H1 (cell line): ENCODE data around the gene OPA3. TPM values are rescaled to one million over a fixed set of nuclear protein-coding genes. Genes with fewer than 3 reads are reported as not detected.

ENCODE experiments used
- CTCF ChIA-PET: fragments of 300-600 bp; sonication (Branson Sonifier 250); formaldehyde crosslinking; loops from one replicate; lab custom pipeline; 2021; ENCODE audit not compliant: partially characterized antibody; lab: Charles Lee
- POLR2A ChIA-PET: fragments of 300-600 bp; sonication (Branson Sonifier 250); formaldehyde crosslinking; loops from one replicate; lab custom pipeline; 2021; ENCODE audit warnings: inconsistent platforms; ENCODE audit not compliant: partially characterized antibody; lab: Charles Lee
- DNase-seq, 2 experiments: peaks; one replicate each; pipeline versions ENCODE4 v3.0.0 to v3.0.0-alpha.2; 2010 to 2022; ENCODE audit warnings: low spot score in 2 of 2, low read depth in 1 of 2, mixed read lengths in 1 of 2
- FAIRE-seq: peaks from 2 replicates; lab custom pipeline; 2011; peaks lifted over from hg19 to GRCh38; lab: Jason Lieb, UNC
- H2AFZ ChIP-seq: 2 replicates; pipeline ENCODE4 v1.8.1; 2012; ENCODE audit warnings: low read length, inconsistent platforms
- H2AK5ac ChIP-seq: 2 replicates; pipeline ENCODE4 v1.6.1; 2013; ENCODE audit warnings: low read depth, low read length
- H2BK120ac ChIP-seq: replicated peaks from 2 replicates; pipeline ENCODE3; 2013; ENCODE audit warnings: low read depth, low read length, inconsistent platforms
- H2BK12ac ChIP-seq: 2 replicates; pipeline ENCODE4 v1.6.1; 2013; ENCODE audit warnings: low read depth, low read length
- H2BK15ac ChIP-seq: 2 replicates; pipeline ENCODE4 v1.6.1; 2013; ENCODE audit warnings: low read length
- H2BK20ac ChIP-seq: 2 replicates; pipeline ENCODE4 v1.6.1; 2013; ENCODE audit warnings: low read length
- H2BK5ac ChIP-seq: 2 replicates; pipeline ENCODE4 v1.6.1; 2013; ENCODE audit warnings: low read depth, low read length
- H3K14ac ChIP-seq: 2 replicates; pipeline ENCODE4 v1.6.1; 2013; ENCODE audit warnings: inconsistent platforms; ENCODE audit not compliant: insufficient read length
- H3K18ac ChIP-seq: 2 replicates; pipeline ENCODE4 v1.6.1; 2013; ENCODE audit warnings: low read length; ENCODE audit errors: extremely low read depth
- H3K23ac ChIP-seq: 2 replicates; pipeline ENCODE4 v1.6.1; 2013; ENCODE audit warnings: inconsistent platforms; ENCODE audit not compliant: insufficient read length
- H3K23me2 ChIP-seq: 2 replicates; pipeline ENCODE4 v1.6.1; 2013; ENCODE audit warnings: low read depth, low read length
- H3K27ac ChIP-seq: 2 replicates; pipeline ENCODE4 v1.6.1; 2011; ENCODE audit warnings: low read depth, low read length, inconsistent platforms
- H3K27me3 ChIP-seq, 4 experiments: replicated peaks in 1 of 4; 1 replicate in 1 of 4; 2 replicates in 3 of 4; pipeline versions ENCODE4 v1.6.1 to v1.8.1; 2011 to 2013; ENCODE audit warnings: low read length in 3 of 4, mild to moderate bottlenecking in 3 of 4, inconsistent platforms in 2 of 4, mixed read lengths in 2 of 4, moderate library complexity in 1 of 4; ENCODE audit not compliant: control insufficient read depth in 3 of 4, insufficient read depth in 3 of 4; ENCODE audit errors: extremely low read depth in 1 of 4
- H3K36me3 ChIP-seq, 4 experiments: 2 replicates each; pipeline versions ENCODE4 v1.6.1 to v1.8.1; 2011 to 2013; ENCODE audit warnings: mild to moderate bottlenecking in 4 of 4, low read length in 3 of 4, moderate library complexity in 2 of 4, control low read depth in 1 of 4, inconsistent platforms in 1 of 4; ENCODE audit not compliant: insufficient read depth in 4 of 4, control insufficient read depth in 2 of 4
- H3K4ac ChIP-seq: replicated peaks from 2 replicates; pipeline ENCODE3; 2013; ENCODE audit warnings: low read length, low read depth, mixed read lengths, inconsistent platforms; ENCODE audit not compliant: insufficient read length
- H3K4me1 ChIP-seq, 4 experiments: replicated peaks in 1 of 4; 1 replicate in 1 of 4; 2 replicates in 3 of 4; pipeline versions ENCODE4 v1.6.1 to v1.8.1; 2011 to 2013; ENCODE audit warnings: low read length in 3 of 4, inconsistent platforms in 2 of 4, mixed read lengths in 1 of 4; ENCODE audit not compliant: insufficient read depth in 4 of 4, control insufficient read depth in 3 of 4
- H3K4me2 ChIP-seq, 2 experiments: 2 replicates each; pipeline versions ENCODE4 v1.6.1 to v1.8.1; 2011 to 2013; ENCODE audit warnings: low read depth in 2 of 2, low read length in 2 of 2, control low read depth in 1 of 2, inconsistent platforms in 1 of 2, mild to moderate bottlenecking in 1 of 2; ENCODE audit not compliant: insufficient read depth in 1 of 2
- H3K4me3 ChIP-seq, 4 experiments: fragments of 200-600, 300-600 bp in 1 of 4; sonication (generic), shearing (Covaris generic), sonication (Bioruptor Twin) in 1 of 4; 2 replicates each; pipeline versions ENCODE4 v1.5.1 to v1.8.1; 2011 to 2016; ENCODE audit warnings: low read length in 4 of 4, low read depth in 3 of 4, control low read depth in 2 of 4, inconsistent platforms in 2 of 4, mild to moderate bottlenecking in 2 of 4, mixed read lengths in 1 of 4, moderate library complexity in 1 of 4; ENCODE audit not compliant: insufficient read depth in 2 of 4; ENCODE audit errors: extremely low read depth in 1 of 4
- H3K56ac ChIP-seq: replicated peaks from 2 replicates; pipeline ENCODE3; 2013; ENCODE audit warnings: low read depth, mild to moderate bottlenecking, mixed read lengths, low read length, inconsistent platforms; ENCODE audit not compliant: insufficient read length
- H3K79me1 ChIP-seq: 2 replicates; pipeline ENCODE4 v1.6.1; 2013; ENCODE audit warnings: low read depth, low read length, control low read depth
- H3K79me2 ChIP-seq, 2 experiments: 2 replicates each; pipeline versions ENCODE4 v1.6.1 to v1.8.1; 2012 to 2013; ENCODE audit warnings: low read length in 2 of 2, mild to moderate bottlenecking in 2 of 2, inconsistent platforms in 1 of 2; ENCODE audit not compliant: insufficient read depth in 2 of 2, control insufficient read depth in 1 of 2
- H3K9ac ChIP-seq, 4 experiments: replicated peaks in 1 of 4; 1 replicate in 1 of 4; 2 replicates in 3 of 4; pipeline versions ENCODE4 v1.6.1 to v1.8.1; 2011 to 2013; ENCODE audit warnings: low read depth in 3 of 4, low read length in 3 of 4, control low read depth in 2 of 4, mild to moderate bottlenecking in 2 of 4, moderate library complexity in 2 of 4, inconsistent platforms in 1 of 4; ENCODE audit errors: extremely low read depth in 1 of 4
- H3K9me3 ChIP-seq, 2 experiments: 2 replicates each; pipeline versions ENCODE4 v1.6.1 to v1.8.1; 2012 to 2013; ENCODE audit warnings: mild to moderate bottlenecking in 2 of 2, moderate library complexity in 2 of 2, control low read depth in 1 of 2, inconsistent platforms in 1 of 2, low read depth in 1 of 2, low read length in 1 of 2, mixed read lengths in 1 of 2; ENCODE audit not compliant: insufficient read depth in 2 of 2
- H4K20me1 ChIP-seq, 2 experiments: replicated peaks in 1 of 2; 2 replicates each; pipeline versions ENCODE3 to v1.8.1; 2011 to 2013; ENCODE audit warnings: inconsistent platforms in 2 of 2, low read length in 2 of 2, mild to moderate bottlenecking in 1 of 2; ENCODE audit not compliant: insufficient read depth in 2 of 2, control insufficient read depth in 1 of 2
- H4K5ac ChIP-seq: 2 replicates; pipeline ENCODE4 v1.6.1; 2013; ENCODE audit warnings: low read length, low read depth, mixed read lengths, inconsistent platforms; ENCODE audit not compliant: insufficient read length
- H4K8ac ChIP-seq: 2 replicates; pipeline ENCODE4 v1.8.0; 2013; ENCODE audit warnings: mild to moderate bottlenecking, moderate library complexity, low read length, inconsistent platforms; ENCODE audit not compliant: insufficient read depth; ENCODE audit errors: extremely low read depth
- H4K91ac ChIP-seq: replicated peaks from 2 replicates; pipeline ENCODE3; 2013; ENCODE audit warnings: low read length, mixed read lengths, inconsistent platforms; ENCODE audit not compliant: insufficient read length
- GABPA ChIP-seq: IDR thresholded peaks from 2 replicates; pipeline ENCODE4 v1.6.1; 2011; ENCODE audit warnings: mild to moderate bottlenecking, low read length, moderate library complexity, borderline replicate concordance; ENCODE audit not compliant: insufficient read depth
- JUND ChIP-seq: IDR thresholded peaks from 2 replicates; pipeline ENCODE4 v1.6.1; 2011; ENCODE audit warnings: mild to moderate bottlenecking, improper control_type of control experiment, low read length
- WGBS, 2 experiments: shearing (Covaris generic) in 1 of 2; methylation state at CpG; one replicate each; pipeline versions ENCODE4 v1.1.6 to v1.1.7; 2013 to 2015; ENCODE audit warnings: low lambda C conversion rate in 2 of 2, mixed read lengths in 2 of 2, inconsistent platforms in 1 of 2, low coverage in 1 of 2, missing lambda C conversion rate in 1 of 2; ENCODE audit not compliant: insufficient replicate concordance in 2 of 2, insufficient coverage in 1 of 2, insufficient read length in 1 of 2; ENCODE audit errors: extremely low coverage in 1 of 2, missing lambda C conversion rate in 1 of 2; 5-methylcytosine and 5-hydroxymethylcytosine counted together
- polyA plus RNA-seq, 7 experiments: library from polyadenylated mRNA; depleted of rRNA in 3 of 7; stranded (reverse) in 5 of 7; unstranded in 2 of 7; fragments of >200 nt in 5 of 7; fragments of 200-250 nt in 2 of 7; gene quantifications; 1 replicate in 5 of 7; 2 replicates in 1 of 7; 4 replicates in 1 of 7; pipeline versions ENCODE4 v1.2.1 to v1.2.3, GENCODE V29; 2011 to 2013; ENCODE audit warnings: missing spikeins in 2 of 7, mixed read lengths in 2 of 7
- total RNA-seq: library from RNA; stranded (reverse); fragmentation: NEBNext Ultra II Directional; extraction: Animal tissue kit (Norgen Biotek cat#: 25700); gene quantifications from 2 replicates; pipeline ENCODE4 v1.2.1, GENCODE V29; 2021

The OPA3 gene
- total and polyA plus RNA-seq, 2 of the 8 experiments (the other 6 are each of a cell fraction or from before 2014, with no cell fraction given), result 12.5 to 14.5 TPM

DNA sequence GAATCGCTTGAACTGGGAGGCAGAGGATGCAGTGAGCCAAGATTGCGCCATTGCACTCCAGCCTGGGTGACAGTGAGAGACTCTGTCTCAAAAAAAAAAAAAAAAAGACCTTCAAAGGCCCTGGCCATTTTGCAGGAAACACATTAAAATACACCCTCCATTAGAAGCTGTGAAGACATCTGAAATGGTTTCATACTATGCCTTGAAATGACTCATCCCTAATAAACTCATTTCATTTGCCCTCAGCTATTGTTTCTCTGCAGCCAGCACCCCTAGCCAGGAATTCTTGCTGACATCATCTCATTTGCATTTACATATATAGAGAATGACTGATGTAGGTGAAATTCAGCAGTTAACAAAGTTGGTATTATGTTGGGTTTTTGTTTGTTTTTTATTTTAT, 45.9 kb upstream of the OPA3 start:
- no peak overlapping the region for H4K91ac ChIP-seq
- H2AK5ac ChIP-seq, result no peak overlapping the region
- no peaks in the 10 kb centered on the region for H3K27me3 ChIP-seq
- H3K9ac ChIP-seq, result no peak overlapping the region
- H4K20me1 ChIP-seq, result no peaks in the 10 kb centered on the region
- no peak overlapping the region for H2BK120ac ChIP-seq
- H3K14ac ChIP-seq, result no peak overlapping the region
- no peak for FAIRE-seq
- H3K4ac ChIP-seq, result no peak overlapping the region
- peaks cover 4% of the 10 kb centered on the region; the same call in 1 of the 2 replicates for H3K23me2 ChIP-seq
- no peak overlapping the region for H3K18ac ChIP-seq
- no peak overlapping the region for H3K23ac ChIP-seq
- no peak for TF ChIP-seq GABPA
- peak; percentile 63; the same call in 1 of the 2 replicates for TF ChIP-seq JUND
- no peak overlapping the region for H4K8ac ChIP-seq
- H4K5ac ChIP-seq, result peak overlapping the region; percentile 21
- H3K4me2 ChIP-seq, result no peak overlapping the region
- WGBS, 2 experiments, result 75% methylated on average over 2 of the region's 2 CpGs; no CpG with 5 or more reads in 1 of the 2 experiments
- no peak overlapping the region; the same call in 1 of the 2 replicates for H2BK12ac ChIP-seq
- no peaks in the 10 kb centered on the region for H3K79me2 ChIP-seq
- H2AFZ ChIP-seq, result no peak overlapping the region
- 0 out of 8 replicates have a peak, but pooled peaks cover 0 to 4% (median 0%) of the 10 kb centered on the region in 4 experiments for H3K36me3 ChIP-seq
- no peak overlapping the region for H2BK20ac ChIP-seq
- H3K4me3 ChIP-seq, result no peak overlapping the region
- H2BK15ac ChIP-seq, result no peak overlapping the region
- H3K4me1 ChIP-seq, result peaks cover 0 to 8% (median 7%) of the 10 kb centered on the region in 4 experiments; a peak in 5 of 7 replicates
- ChIA-PET POLR2A (interaction anchor here (0.7 to 10.3 kb wide), 4 partner anchors 10 to 102 kb away, joined by 3 to 119 read pairs (median 4); no protein-coding TSS in a partner anchor), CTCF (interaction anchor here (0.9 to 5.2 kb wide), 10 partner anchors 9 to 195 kb away, joined by 3 to 36 read pairs (median 4); partner anchors contain the start of gene EML2)
- H2BK5ac ChIP-seq, result no peak overlapping the region; the same call in 1 of the 2 replicates
- H3K27ac ChIP-seq, result no peak overlapping the region; the same call in 1 of the 2 replicates
- H3K79me1 ChIP-seq, result no peaks in the 10 kb centered on the region
- H3K56ac ChIP-seq, result no peak overlapping the region
- H3K9me3 ChIP-seq, result no peaks in the 10 kb centered on the region
- DNase-seq, result no peak
